Endothelial cell of umbilical vein (primary cell): ENCODE measurements around the gene TESPA1. TPM values are rescaled to one million over a fixed set of nuclear protein-coding genes. Genes with fewer than 3 reads are reported as not detected.

Experiments used
- BruUV-seq: library from RNA; stranded (reverse); fragments of 400-500 nt; replicated peaks from 2 replicates; lab custom pipeline; 2021; lab: Mats Ljungman, UMichigan
- CTCF ChIA-PET: fragments of 300-600, 350-600 bp; sonication (Branson Sonifier 250); formaldehyde crosslinking; loops from one replicate; lab custom pipeline; 2021; ENCODE audit warnings: antibody characterized with exemption, inconsistent platforms; lab: Charles Lee
- POLR2A ChIA-PET: fragments of 300-600, 350-600 bp; sonication (Branson Sonifier 250); formaldehyde crosslinking; loops from one replicate; lab custom pipeline; 2021; ENCODE audit warnings: antibody characterized with exemption, inconsistent platforms; lab: Charles Lee
- DNase-seq: peaks from one replicate; pipeline ENCODE4 v3.0.0-alpha.2; 2011; ENCODE audit warnings: low read depth, low spot score
- FAIRE-seq: peaks from 2 replicates; lab custom pipeline; 2011; peaks lifted over from hg19 to GRCh38; lab: Jason Lieb, UNC
- H2AFZ ChIP-seq: 2 replicates; pipeline ENCODE4 v1.6.0; 2012; ENCODE audit warnings: low read depth, low read length, control low read depth, inconsistent platforms
- H3K27ac ChIP-seq: 2 replicates; pipeline ENCODE4 v1.5.1; 2011; ENCODE audit warnings: low read depth, mild to moderate bottlenecking, control low read depth, low read length, moderate library complexity; ENCODE audit not compliant: insufficient read depth
- H3K27me3 ChIP-seq, 2 experiments: 2 replicates each; pipeline versions ENCODE4 v1.6.0 to v1.6.1; 2011; ENCODE audit warnings: low read length in 2 of 2, mixed read lengths in 1 of 2; ENCODE audit not compliant: control insufficient read depth in 2 of 2, insufficient read depth in 2 of 2
- H3K36me3 ChIP-seq, 2 experiments: 2 replicates in 1 of 2; 3 replicates in 1 of 2; pipeline ENCODE4 v1.5.1; 2011; ENCODE audit warnings: low read length in 2 of 2, mild to moderate bottlenecking in 1 of 2, moderate library complexity in 1 of 2; ENCODE audit not compliant: control insufficient read depth in 2 of 2, insufficient read depth in 2 of 2; ENCODE audit errors: extremely low read depth in 1 of 2
- H3K4me1 ChIP-seq: 3 replicates; pipeline ENCODE4 v1.5.1; 2011; ENCODE audit warnings: mild to moderate bottlenecking, low read length; ENCODE audit not compliant: control insufficient read depth, insufficient read depth; ENCODE audit errors: extremely low read depth
- H3K4me2 ChIP-seq: 2 replicates; pipeline ENCODE4 v1.6.1; 2011; ENCODE audit warnings: low read length, control low read depth, mixed read lengths; ENCODE audit not compliant: insufficient read depth
- H3K4me3 ChIP-seq, 3 experiments: fragments of 200-600 bp in 1 of 3; sonication (generic), shearing (Covaris generic) in 1 of 3; replicated peaks in 1 of 3; 2 replicates each; pipeline ENCODE4 v1.5.1; 2011 to 2016; ENCODE audit warnings: control low read depth in 3 of 3, low read length in 3 of 3, mild to moderate bottlenecking in 2 of 3, inconsistent platforms in 1 of 3, low read depth in 1 of 3, moderate library complexity in 1 of 3; ENCODE audit not compliant: insufficient read depth in 1 of 3
- H3K79me2 ChIP-seq: 2 replicates; pipeline ENCODE4 v1.6.0; 2012; ENCODE audit warnings: low read length, inconsistent platforms; ENCODE audit not compliant: control insufficient read depth, insufficient read depth
- H3K9ac ChIP-seq: replicated peaks from 2 replicates; pipeline ENCODE3; 2011; ENCODE audit warnings: low read length, control low read depth; ENCODE audit not compliant: insufficient read depth; ENCODE audit errors: extremely low read depth
- H3K9me1 ChIP-seq: replicated peaks from 3 replicates; pipeline ENCODE4 v1.6.0; 2011; ENCODE audit warnings: mild to moderate bottlenecking, low read length; ENCODE audit not compliant: control insufficient read depth, insufficient read depth; ENCODE audit errors: extremely low read depth
- H3K9me3 ChIP-seq: replicated peaks from 2 replicates; pipeline ENCODE4 v1.5.1; 2012; ENCODE audit warnings: low read length, inconsistent platforms; ENCODE audit not compliant: control insufficient read depth, insufficient read depth
- H4K20me1 ChIP-seq: replicated peaks from 2 replicates; pipeline ENCODE3; 2011; ENCODE audit warnings: mild to moderate bottlenecking, low read length; ENCODE audit not compliant: control insufficient read depth, insufficient read depth; ENCODE audit errors: extremely low read depth
- CTCF ChIP-seq, 2 donors: IDR thresholded peaks; 1 replicate in 1 of 2; 2 replicates in 1 of 2; pipeline ENCODE4 v1.5.1; 2011; ENCODE audit warnings: low read length in 2 of 2, mild to moderate bottlenecking in 2 of 2, moderate library complexity in 2 of 2, control low read depth in 1 of 2, inconsistent platforms in 1 of 2, low read depth in 1 of 2; ENCODE audit not compliant: insufficient read depth in 1 of 2; ENCODE audit errors: extremely low read depth in 1 of 2
- EZH2 ChIP-seq: IDR thresholded peaks from 2 replicates; pipeline ENCODE4 v1.6.1; 2012; ENCODE audit warnings: borderline replicate concordance, low read depth, mild to moderate bottlenecking, moderate library complexity, low read length, inconsistent platforms; ENCODE audit not compliant: severe bottlenecking
- FOS ChIP-seq: IDR thresholded peaks from 2 replicates; pipeline ENCODE4 v1.6.1; 2011; ENCODE audit warnings: mild to moderate bottlenecking, low read length, moderate library complexity, borderline replicate concordance; ENCODE audit not compliant: insufficient read depth
- GATA2 ChIP-seq: IDR thresholded peaks from 2 replicates; pipeline ENCODE4 v1.7.0; 2011; ENCODE audit warnings: low read depth, mild to moderate bottlenecking, moderate library complexity, mixed read lengths, low read length; ENCODE audit not compliant: insufficient read length, insufficient read depth
- JUN ChIP-seq: IDR thresholded peaks from 2 replicates; pipeline ENCODE4 v1.6.1; 2011; ENCODE audit warnings: borderline replicate concordance, low read depth; ENCODE audit not compliant: insufficient read length, insufficient read depth
- MAX ChIP-seq: IDR thresholded peaks from 2 replicates; pipeline ENCODE4 v1.6.1; 2011; ENCODE audit not compliant: insufficient read depth, insufficient read length
- MYC ChIP-seq: IDR thresholded peaks from one replicate; pipeline ENCODE4 v1.6.1; 2011; ENCODE audit warnings: mild to moderate bottlenecking, low read depth, low read length
- POLR2A ChIP-seq: IDR thresholded peaks from 2 replicates; pipeline ENCODE4 v1.6.1; 2012; ENCODE audit warnings: low read depth, mild to moderate bottlenecking, control low read depth, low read length
- POLR2AphosphoS5 ChIP-seq: IDR thresholded peaks from 2 replicates; pipeline ENCODE4 v1.6.1; 2012; ENCODE audit warnings: low read depth, mild to moderate bottlenecking, control low read depth, low read length, moderate library complexity; ENCODE audit not compliant: insufficient read depth
- dilution Hi-C: fragments of 300-500 bp; cut with MboI; formaldehyde crosslinking; loops from one replicate; pipeline ENCODE4 v1.15.0; 2019; ENCODE audit warnings: low sequenced_read_pairs; ENCODE audit not compliant: extremely low pct_ligation_motif_present
- intact Hi-C: fragments of 100-400 bp; cut with micrococcal nuclease; formaldehyde crosslinking; loops from one replicate; pipeline ENCODE4 v1.10.0; 2022
- polyA plus RNA-seq, 4 experiments: library from polyadenylated mRNA; depleted of rRNA in 3 of 4; stranded (reverse) in 3 of 4; unstranded in 1 of 4; fragments of >200 nt; gene quantifications; 2 replicates each; pipeline versions ENCODE4 v1.2.1 to v1.2.3, GENCODE V29; 2011 to 2012; ENCODE audit warnings: missing spikeins in 1 of 4
- total RNA-seq: library from RNA; stranded (reverse); gene quantifications from 2 replicates; pipeline ENCODE4 v1.2.3, GENCODE V29; 2021

Gene TESPA1
- total and polyA plus RNA-seq, 2 donors (not counting 3 experiments of a cell fraction or from before 2014, with no cell fraction given), result not detected

- Histone ChIP-seq H4K20me1 (no peaks in the 10 kb centered on the region), H3K4me3 (no peak overlapping the region), H3K9ac (no peak overlapping the region), H2AFZ (no peak overlapping the region), H3K9me1 (no peaks in the 10 kb centered on the region), H3K79me2 (no peaks in the 10 kb centered on the region), H3K27ac (no peak overlapping the region), H3K36me3 (no peaks in the 10 kb centered on the region), H3K4me1 (no peaks in the 10 kb centered on the region), H3K4me2 (no peak overlapping the region), H3K27me3 (no peaks in the 10 kb centered on the region), H3K9me3 (no peaks in the 10 kb centered on the region)
- intact Hi-C loops (no loop called here), dilution Hi-C loops (no loop called here)
- FAIRE-seq, result no peak
- POLR2A ChIA-PET, result no interaction called here
- BruUV-seq, result no TSS peak
- DNase-seq, result no peak
- CTCF ChIA-PET, result no interaction called here
- TF ChIP-seq POLR2AphosphoS5 (no peak), JUN (no peak), MAX (no peak), POLR2A (no peak), MYC (no peak), GATA2 (no peak), CTCF (IDR thresholded peaks at IDR 0.05; ENCODE audit: extremely low read depth in 1 of 2, insufficient read depth in 1 of 2, low read depth in 1 of 2, low read length in 2 of 2) (no peak), FOS (no peak), EZH2 (no peak)
Measured at GRCh38 chr12:54926246-54926645, 58.3 kb downstream of the TESPA1 start.
